Measurements from ENCODE around the gene PSMA8. TPM values are rescaled to one million over a fixed set of nuclear protein-coding genes. Genes with fewer than 3 reads are reported as not detected.
A peak's percentile ranks its signal among the peaks of the same experiment; 100 is the strongest.

PSMA8 gene
- total and polyA plus RNA-seq, 2 experiments from 2014 or later = 0.15 TPM; not detected in 1

DNA sequence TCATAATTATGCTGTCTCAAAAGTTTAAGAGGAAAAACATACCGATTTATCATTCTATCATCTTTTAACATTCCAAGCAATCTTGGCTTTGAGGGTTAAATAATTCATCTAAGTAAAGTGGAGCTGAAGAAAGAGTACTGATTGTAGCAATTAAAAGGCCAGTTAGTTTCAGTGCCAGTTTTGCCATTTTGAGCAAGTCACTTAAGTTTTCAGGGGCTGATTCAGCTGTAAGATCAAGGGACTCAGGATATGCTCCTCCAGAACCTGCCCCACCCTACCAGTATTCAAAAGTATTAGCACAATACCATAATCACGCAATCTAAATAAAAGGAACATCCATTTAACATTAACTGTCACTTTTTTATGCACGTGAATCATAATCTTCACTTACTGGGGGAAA is 45.2 kb upstream of the PSMA8 start:
- Histone ChIP-seq H3K79me2 (peaks cover 62% of the 10 kb centered on the region), H3K9me3 (ENCODE audit: low read depth) (no peaks in the 10 kb centered on the region), H3K27ac (peak overlapping the region; percentile 100), H2AFZ (no peak overlapping the region), H3K27me3 (no peaks in the 10 kb centered on the region), H3K4me2 (peak overlapping the region; percentile 77), H3K4me3 (peak overlapping the region; percentile 95), H3K4me1 (ENCODE audit: insufficient read depth) (peaks cover 14% of the 10 kb centered on the region), H4K20me1 (ENCODE audit: insufficient read depth, poor library complexity, severe bottlenecking) (peaks cover 51% of the 10 kb centered on the region), H3K9me2 (replicated peaks; ENCODE audit: insufficient read depth) (no peaks in the 10 kb centered on the region), H3K36me3 (replicated peaks; ENCODE audit: insufficient read depth, low read depth) (no peaks in the 10 kb centered on the region)
- TF ChIP-seq, protein P1, sequence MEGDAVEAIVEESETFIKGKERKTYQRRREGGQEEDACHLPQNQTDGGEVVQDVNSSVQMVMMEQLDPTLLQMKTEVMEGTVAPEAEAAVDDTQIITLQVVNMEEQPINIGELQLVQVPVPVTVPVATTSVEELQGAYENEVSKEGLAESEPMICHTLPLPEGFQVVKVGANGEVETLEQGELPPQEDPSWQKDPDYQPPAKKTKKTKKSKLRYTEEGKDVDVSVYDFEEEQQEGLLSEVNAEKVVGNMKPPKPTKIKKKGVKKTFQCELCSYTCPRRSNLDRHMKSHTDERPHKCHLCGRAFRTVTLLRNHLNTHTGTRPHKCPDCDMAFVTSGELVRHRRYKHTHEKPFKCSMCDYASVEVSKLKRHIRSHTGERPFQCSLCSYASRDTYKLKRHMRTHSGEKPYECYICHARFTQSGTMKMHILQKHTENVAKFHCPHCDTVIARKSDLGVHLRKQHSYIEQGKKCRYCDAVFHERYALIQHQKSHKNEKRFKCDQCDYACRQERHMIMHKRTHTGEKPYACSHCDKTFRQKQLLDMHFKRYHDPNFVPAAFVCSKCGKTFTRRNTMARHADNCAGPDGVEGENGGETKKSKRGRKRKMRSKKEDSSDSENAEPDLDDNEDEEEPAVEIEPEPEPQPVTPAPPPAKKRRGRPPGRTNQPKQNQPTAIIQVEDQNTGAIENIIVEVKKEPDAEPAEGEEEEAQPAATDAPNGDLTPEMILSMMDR (IDR thresholded peaks at IDR 0.05; ENCODE audit: poor library complexity) = no peak
- TF ChIP-seq EZH2 (IDR thresholded peaks at IDR 0.05; ENCODE audit: borderline replicate concordance) = no peak
- no peak for TF ChIP-seq EZH2phosphoT487 (IDR thresholded peaks at IDR 0.05; ENCODE audit: low read depth, severe bottlenecking, unreplicated experiment)
- no peak for DNase-seq (ENCODE audit: low spot score)
- WGBS (ENCODE audit: low lambda C conversion rate, missing lambda C conversion rate) = 52% methylated on average over 3 of the region's 3 CpGs

DNA sequence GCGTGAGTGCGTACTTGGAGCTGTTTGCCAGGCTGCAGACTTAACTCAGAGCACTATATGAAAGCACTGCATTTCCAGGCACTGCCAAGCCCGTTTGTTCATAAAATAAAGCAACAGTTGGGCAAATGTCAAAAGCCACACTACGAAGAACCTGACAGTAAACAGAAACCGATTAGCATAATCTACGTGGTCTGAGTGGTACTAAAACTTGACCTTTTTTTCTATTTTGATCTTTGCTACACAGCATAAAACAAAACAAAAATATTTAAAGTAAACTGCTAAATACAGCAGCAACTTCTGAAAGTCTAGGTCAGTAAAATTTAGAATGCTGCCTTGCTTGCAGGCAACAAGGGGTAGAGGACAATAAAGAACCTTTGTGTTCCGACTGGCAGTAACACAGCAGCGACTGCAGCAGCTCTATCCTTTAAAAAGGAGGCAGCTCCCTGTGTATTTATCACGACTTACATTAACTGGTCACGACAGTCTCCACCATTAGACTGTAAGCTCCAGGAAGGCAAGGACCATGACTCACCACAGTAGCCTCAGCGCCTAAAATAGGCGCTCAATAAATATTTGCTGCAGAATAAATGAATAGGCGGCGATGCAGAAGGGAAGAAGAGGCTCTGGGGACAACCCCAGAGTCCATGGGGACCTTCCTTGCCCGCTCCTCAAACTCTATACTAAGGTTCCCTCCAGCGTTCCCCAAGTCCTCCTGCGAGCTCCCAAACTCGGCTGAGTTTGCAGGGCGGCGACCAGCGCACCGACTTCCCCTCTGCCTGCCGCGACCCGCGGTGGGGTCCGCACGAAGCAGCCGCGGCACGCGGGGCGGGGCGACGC is 44.2 kb upstream of the PSMA8 start:
- no peaks in the 10 kb centered on the region for H3K9me2 ChIP-seq (replicated peaks; ENCODE audit: insufficient read depth)
- 3% methylated on average over 32 of the region's 35 CpGs for WGBS (ENCODE audit: low lambda C conversion rate, missing lambda C conversion rate)
- H3K27ac ChIP-seq = peak overlapping the region; percentile 100
- H3K79me2 ChIP-seq = peaks cover 52% of the 10 kb centered on the region
- no peaks in the 10 kb centered on the region for H3K9me3 ChIP-seq (ENCODE audit: low read depth)
- peaks cover 14% of the 10 kb centered on the region for H3K4me1 ChIP-seq (ENCODE audit: insufficient read depth)
- peak overlapping the region; percentile 95 for H3K4me3 ChIP-seq
- H3K36me3 ChIP-seq (replicated peaks; ENCODE audit: insufficient read depth, low read depth) = no peaks in the 10 kb centered on the region
- peak overlapping the region; percentile 77 for H3K4me2 ChIP-seq
- peaks cover 51% of the 10 kb centered on the region for H4K20me1 ChIP-seq (ENCODE audit: insufficient read depth, poor library complexity, severe bottlenecking)
- TF ChIP-seq, protein P1 (IDR thresholded peaks at IDR 0.05; ENCODE audit: poor library complexity) = no peak
- TF ChIP-seq EZH2 (IDR thresholded peaks at IDR 0.05; ENCODE audit: borderline replicate concordance) = no peak
- TF ChIP-seq EZH2phosphoT487 (IDR thresholded peaks at IDR 0.05; ENCODE audit: low read depth, severe bottlenecking, unreplicated experiment) = no peak
- H2AFZ ChIP-seq = peak overlapping the region; percentile 66
- peak; percentile 33 for DNase-seq (ENCODE audit: low spot score)
- H3K27me3 ChIP-seq = no peaks in the 10 kb centered on the region

DNA sequence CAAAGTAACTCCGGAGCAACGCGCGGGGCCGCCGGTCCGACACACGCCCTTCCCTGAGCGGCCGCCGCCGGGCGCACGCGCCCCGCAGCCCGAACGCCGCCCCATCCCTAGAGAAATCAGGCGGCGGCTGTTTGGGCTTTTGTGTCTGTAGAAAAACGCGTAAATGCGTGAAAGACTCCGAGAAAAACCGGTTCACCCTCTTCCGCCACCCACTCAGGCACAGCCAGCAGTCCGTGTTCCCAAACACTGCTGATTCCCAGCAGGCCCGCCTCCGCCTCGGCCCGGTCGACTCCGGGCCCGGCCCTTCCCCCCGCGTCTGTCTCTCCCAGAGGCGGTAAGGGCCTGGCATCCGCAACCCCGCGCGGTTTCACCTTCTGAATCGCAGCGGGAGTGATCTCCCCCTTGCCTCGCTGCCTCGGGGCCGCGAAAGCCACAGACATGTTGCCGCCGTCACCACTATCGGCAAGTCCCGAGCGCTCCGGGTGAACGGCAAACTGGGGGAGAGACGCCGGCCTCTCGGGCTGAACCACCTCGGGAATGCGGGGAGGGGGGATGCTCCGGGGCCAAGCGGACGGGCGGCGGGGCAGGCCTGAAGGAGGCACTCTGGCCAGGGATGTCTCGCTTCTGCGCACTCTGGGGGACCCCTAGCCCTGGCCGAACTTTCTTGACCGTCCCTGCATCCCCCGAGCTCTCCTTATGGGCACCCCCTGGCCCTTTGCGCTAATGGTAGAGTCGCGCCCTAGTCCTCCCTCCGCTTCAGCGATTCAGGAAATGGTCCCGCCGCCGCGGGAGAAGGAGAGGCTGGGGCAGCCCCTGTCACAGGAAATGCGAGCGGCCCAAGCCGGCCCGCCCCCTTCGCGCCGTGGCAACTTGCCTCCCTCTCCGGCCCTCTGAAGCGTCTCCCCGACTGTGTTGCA is 43.3 kb upstream of the PSMA8 start, which contains the start of gene SS18:
SS18 (minus strand) TSS at position 484 of the 917 bp plus-strand sequence; CDS start at position 440, 44 bp downstream.
- Histone ChIP-seq H3K36me3 (replicated peaks; ENCODE audit: insufficient read depth, low read depth) (no peaks in the 10 kb centered on the region), H2AFZ (peak within 1 kb of the TSS; percentile 66), H3K79me2 (peaks cover 43% of the 10 kb centered on the region), H3K27me3 (no peaks in the 10 kb centered on the region), H3K4me1 (ENCODE audit: insufficient read depth) (peaks cover 14% of the 10 kb centered on the region), H3K9me3 (ENCODE audit: low read depth) (no peaks in the 10 kb centered on the region), H3K27ac (peak within 1 kb of the TSS; percentile 100), H3K4me3 (peak within 1 kb of the TSS; percentile 95), H4K20me1 (ENCODE audit: insufficient read depth, poor library complexity, severe bottlenecking) (peaks cover 44% of the 10 kb centered on the region), H3K9me2 (replicated peaks; ENCODE audit: insufficient read depth) (no peaks in the 10 kb centered on the region), H3K4me2 (peak within 1 kb of the TSS; percentile 77)
- no peak for TF ChIP-seq EZH2 (IDR thresholded peaks at IDR 0.05; ENCODE audit: borderline replicate concordance)
- TF ChIP-seq, protein P1 (IDR thresholded peaks at IDR 0.05; ENCODE audit: poor library complexity) = peak; percentile 2
- peak; percentile 96 for DNase-seq (ENCODE audit: low spot score)
- WGBS (ENCODE audit: low lambda C conversion rate, missing lambda C conversion rate) = 2% methylated on average over 83 of the region's 89 CpGs

Data from hepatocyte (in vitro differentiated cells).